Measurements from ENCODE around the gene ITGB1. TPM values are rescaled to one million over a fixed set of nuclear protein-coding genes. Genes with fewer than 3 reads are reported as not detected.

ITGB1 gene
- total RNA-seq, 2 donors from 2014 or later = 164 to 259 TPM

- H3K4me1 ChIP-seq = peaks cover 71% of the 10 kb centered on the region
- TF ChIP-seq POLR2A (IDR thresholded peaks at IDR 0.05) (no peak), CTCF (IDR thresholded peaks at IDR 0.05) (no peak)
- DNase-seq (no peak), ATAC-seq (no peak)
- H3K36me3 ChIP-seq (replicated peaks in 1 of 2; ENCODE audit: insufficient read depth in 1 of 2, low read depth in 2 of 2) = no peaks in the 10 kb centered on the region
- no peaks in the 10 kb centered on the region for H3K9me3 ChIP-seq
- WGBS, 2 donors = 6 to 9% methylated on average over 4 of the region's 4 CpGs
- H3K27me3 ChIP-seq = no peaks in the 10 kb centered on the region
- intact Hi-C loops (cut with DNase I) = no loop called here
- peak overlapping the region; percentile 51 to 100 (median 76) for H3K27ac ChIP-seq
- no peak overlapping the region for H3K4me3 ChIP-seq
These were observed 2.7 kb downstream of the ITGB1 start for GRCh38 chr10:32955299-32955772.

DNA sequence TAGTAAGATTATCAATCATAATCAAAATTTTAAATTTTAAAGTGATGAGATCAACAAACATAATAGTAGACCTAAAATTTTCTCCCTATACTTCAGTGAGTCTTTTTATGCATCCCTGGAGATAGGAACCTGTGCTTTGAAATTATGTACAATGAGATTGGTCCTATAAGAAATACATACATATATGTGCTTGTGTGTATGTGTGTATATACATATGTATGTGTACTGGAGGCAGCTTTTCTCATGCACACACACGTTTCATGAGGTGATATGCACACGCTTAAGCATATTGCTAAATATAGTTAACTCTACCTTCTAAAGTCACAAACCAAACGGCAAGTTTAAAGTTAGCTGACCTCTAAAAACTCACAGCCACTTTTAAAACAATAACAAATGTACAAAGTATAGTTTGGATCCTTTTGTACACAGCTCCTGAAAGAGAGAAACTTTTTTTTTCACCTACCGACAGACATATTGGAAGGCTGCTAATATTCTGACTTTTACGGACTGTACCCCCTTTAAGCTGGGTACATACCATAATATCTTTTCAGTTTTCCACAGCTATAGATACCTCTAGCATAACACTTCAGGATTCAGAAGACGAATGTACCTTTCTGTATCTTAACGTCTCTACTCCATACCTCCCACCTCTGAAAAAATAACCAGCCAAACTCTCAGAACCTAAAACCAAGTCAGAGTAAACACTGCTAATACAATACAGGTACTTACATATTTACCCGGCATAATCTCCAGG lies 3.3 kb downstream of the ITGB1 start:
- TF ChIP-seq POLR2A (IDR thresholded peaks at IDR 0.05) (no peak), CTCF (IDR thresholded peaks at IDR 0.05) (no peak)
- Histone ChIP-seq H3K27me3 (no peaks in the 10 kb centered on the region), H3K27ac (peak overlapping the region; percentile 12 to 100 (median 76)), H3K4me3 (no peak overlapping the region), H3K4me1 (peaks cover 71% of the 10 kb centered on the region), H3K9me3 (no peaks in the 10 kb centered on the region), H3K36me3 (replicated peaks in 1 of 2; ENCODE audit: insufficient read depth in 1 of 2, low read depth in 2 of 2) (no peaks in the 10 kb centered on the region)
- no peak for DNase-seq
- WGBS, 2 donors = 14 to 22% methylated on average over 8 of the region's 8 CpGs
- ATAC-seq = no peak
- intact Hi-C loops (cut with DNase I) = no loop called here

DNA sequence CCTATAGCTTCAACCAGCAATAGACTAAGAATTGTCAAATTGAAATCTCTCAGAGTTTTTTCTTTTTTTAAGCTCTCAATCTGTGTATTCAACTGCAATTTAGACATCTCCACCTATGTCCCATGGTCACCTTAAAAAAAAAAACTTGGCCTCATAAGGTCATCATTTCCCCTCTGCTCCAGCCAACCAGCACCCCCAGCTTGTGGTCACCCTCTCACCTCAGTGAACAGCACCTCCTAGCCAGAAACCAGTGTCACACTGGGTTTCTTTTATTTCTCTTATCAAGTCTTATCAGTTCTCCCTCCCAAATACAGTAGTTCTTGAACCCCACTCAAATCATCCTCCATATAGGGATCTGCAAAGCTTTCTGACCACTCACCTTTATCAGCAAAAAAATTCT lies 4.0 kb downstream of the ITGB1 start:
- no peak for ATAC-seq
- intact Hi-C loops (cut with DNase I) = no loop called here
- no peaks in the 10 kb centered on the region for H3K36me3 ChIP-seq (replicated peaks in 1 of 2; ENCODE audit: insufficient read depth in 1 of 2, low read depth in 2 of 2)

GRCh38 chr10:32953277-32953927 lies 4.6 kb downstream of the ITGB1 start:
- TF ChIP-seq POLR2A (IDR thresholded peaks at IDR 0.05) (no peak), CTCF (IDR thresholded peaks at IDR 0.05) (no peak)
- DNase-seq (peak in 3 of 4 donors; percentile 13 to 40 (median 38)), ATAC-seq (no peak)
- no peaks in the 10 kb centered on the region for H3K9me3 ChIP-seq
- peaks cover 71% of the 10 kb centered on the region for H3K4me1 ChIP-seq
- WGBS, 2 donors = 10 to 11% methylated on average over 6 of the region's 6 CpGs
- intact Hi-C loops (cut with DNase I) = no loop called here
- no peaks in the 10 kb centered on the region for H3K27me3 ChIP-seq
- H3K27ac ChIP-seq = peak overlapping the region in 3 of 4 donors; percentile 5 to 98 (median 48)
- no peaks in the 10 kb centered on the region for H3K36me3 ChIP-seq (replicated peaks in 1 of 2; ENCODE audit: insufficient read depth in 1 of 2, low read depth in 2 of 2)
- H3K4me3 ChIP-seq = no peak overlapping the region

More for the DNA sequence above, 4.0 kb downstream of the ITGB1 start:
- H3K9me3 ChIP-seq = no peaks in the 10 kb centered on the region
- no peaks in the 10 kb centered on the region for H3K27me3 ChIP-seq
- H3K4me1 ChIP-seq = peaks cover 64% of the 10 kb centered on the region
- peak overlapping the region in 3 of 4 donors; percentile 27 to 98 (median 48) for H3K27ac ChIP-seq
- TF ChIP-seq CTCF (IDR thresholded peaks at IDR 0.05) = no peak
- no peak for TF ChIP-seq POLR2A (IDR thresholded peaks at IDR 0.05)
- no peak for DNase-seq
- no peak overlapping the region for H3K4me3 ChIP-seq

Measured in body of pancreas (tissue), 4 donors.